Measurements from ENCODE around the gene CTNNBIP1.

DNA sequence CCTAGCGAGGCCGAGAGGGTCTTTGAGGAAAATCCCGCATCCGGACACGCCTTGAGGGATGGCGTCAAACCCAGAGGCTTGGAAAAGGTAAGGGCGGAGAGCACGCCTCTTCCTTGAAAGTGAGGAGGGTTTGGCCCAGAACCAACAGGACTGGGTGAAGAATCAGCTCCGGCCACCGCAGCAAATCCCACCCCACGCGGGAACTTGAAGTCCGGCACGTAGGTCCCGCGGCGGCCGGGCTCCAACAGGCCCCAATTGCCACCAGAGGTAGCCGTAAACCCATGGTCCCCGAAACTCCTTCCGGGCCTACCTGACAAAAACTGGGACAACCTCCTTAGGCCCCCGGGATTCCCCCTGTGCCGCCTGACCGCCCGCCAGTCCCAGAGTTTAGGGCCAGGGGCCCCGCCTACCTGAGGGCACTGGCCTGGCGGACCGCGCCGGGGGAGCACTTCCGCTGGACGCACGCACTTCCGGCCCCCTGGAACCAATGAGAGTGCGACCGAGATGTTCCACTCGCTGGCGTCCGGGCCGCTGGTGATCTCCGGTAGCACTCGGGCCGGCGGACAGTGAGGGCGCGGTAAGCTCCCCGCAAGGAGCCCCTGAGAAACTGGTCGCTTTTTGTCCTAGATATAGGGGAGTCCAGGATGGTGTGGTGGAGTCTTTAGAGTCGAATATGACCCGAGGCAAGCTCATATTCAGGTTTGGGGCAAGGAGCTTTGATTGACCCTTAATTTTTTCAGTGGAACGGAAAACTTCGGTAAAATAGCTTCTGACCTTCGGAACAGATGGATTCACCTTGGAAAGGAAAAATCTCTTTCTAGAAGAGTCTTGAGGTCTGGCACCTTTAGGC, 33.1 kb upstream of the CTNNBIP1 start, which contains the start of the genes LZIC and NMNAT1:
- TF ChIP-seq, protein P1, sequence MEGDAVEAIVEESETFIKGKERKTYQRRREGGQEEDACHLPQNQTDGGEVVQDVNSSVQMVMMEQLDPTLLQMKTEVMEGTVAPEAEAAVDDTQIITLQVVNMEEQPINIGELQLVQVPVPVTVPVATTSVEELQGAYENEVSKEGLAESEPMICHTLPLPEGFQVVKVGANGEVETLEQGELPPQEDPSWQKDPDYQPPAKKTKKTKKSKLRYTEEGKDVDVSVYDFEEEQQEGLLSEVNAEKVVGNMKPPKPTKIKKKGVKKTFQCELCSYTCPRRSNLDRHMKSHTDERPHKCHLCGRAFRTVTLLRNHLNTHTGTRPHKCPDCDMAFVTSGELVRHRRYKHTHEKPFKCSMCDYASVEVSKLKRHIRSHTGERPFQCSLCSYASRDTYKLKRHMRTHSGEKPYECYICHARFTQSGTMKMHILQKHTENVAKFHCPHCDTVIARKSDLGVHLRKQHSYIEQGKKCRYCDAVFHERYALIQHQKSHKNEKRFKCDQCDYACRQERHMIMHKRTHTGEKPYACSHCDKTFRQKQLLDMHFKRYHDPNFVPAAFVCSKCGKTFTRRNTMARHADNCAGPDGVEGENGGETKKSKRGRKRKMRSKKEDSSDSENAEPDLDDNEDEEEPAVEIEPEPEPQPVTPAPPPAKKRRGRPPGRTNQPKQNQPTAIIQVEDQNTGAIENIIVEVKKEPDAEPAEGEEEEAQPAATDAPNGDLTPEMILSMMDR (IDR thresholded peaks at IDR 0.05): no peak
- TF ChIP-seq EZH2 (IDR thresholded peaks at IDR 0.05; ENCODE audit: borderline replicate concordance, insufficient read depth, low read depth, low read length, poor library complexity, severe bottlenecking): no peak
